WTC11 (cell line): ENCODE results near the gene SIGLEC10.

Experiments
- ATF2 ChIP-seq: sonication (generic); formaldehyde crosslinking; IDR thresholded peaks from 2 replicates; pipeline ENCODE4 v1.8.1; 2022; ENCODE audit warnings: low read depth, missing genetic modification reagents, borderline replicate concordance
- CBFB ChIP-seq: sonication (generic); formaldehyde crosslinking; IDR thresholded peaks from 2 replicates; pipeline ENCODE4 v1.8.1; 2022; ENCODE audit warnings: mild to moderate bottlenecking, low read depth, missing genetic modification reagents
- JUN ChIP-seq: sonication (generic); formaldehyde crosslinking; IDR thresholded peaks from 2 replicates; pipeline ENCODE4 v1.8.0; 2023; ENCODE audit warnings: mild to moderate bottlenecking, missing genetic modification reagents
- KAT7 ChIP-seq: sonication (generic); formaldehyde crosslinking; IDR thresholded peaks from 2 replicates; pipeline ENCODE4 v1.8.1; 2023; ENCODE audit warnings: missing genetic modification reagents, mild to moderate bottlenecking, borderline replicate concordance
- STAT6 ChIP-seq: sonication (generic); formaldehyde crosslinking; conservative IDR thresholded peaks from 2 replicates; pipeline ENCODE4 v1.8.1; 2023; ENCODE audit warnings: mild to moderate bottlenecking, low read depth, missing genetic modification reagents, moderate library complexity
- TEAD4 ChIP-seq: sonication (generic); formaldehyde crosslinking; IDR thresholded peaks from 2 replicates; pipeline ENCODE4 v1.8.0; 2022; ENCODE audit warnings: mild to moderate bottlenecking, missing genetic modification reagents
- TP53 ChIP-seq: sonication (generic); formaldehyde crosslinking; IDR thresholded peaks from 2 replicates; pipeline ENCODE4 v1.8.1; 2023; ENCODE audit warnings: mild to moderate bottlenecking, missing genetic modification reagents
- ZNF512 ChIP-seq: sonication (generic); formaldehyde crosslinking; IDR thresholded peaks from 2 replicates; pipeline ENCODE4 v1.8.1; 2022; ENCODE audit warnings: missing genetic modification reagents, borderline replicate concordance
- ZSCAN18 ChIP-seq: fragments of 250-450 bp; sonication (Bioruptor Pico); IDR thresholded peaks from 2 replicates; pipeline ENCODE4 v2.1.2; 2022; ENCODE audit warnings: mild to moderate bottlenecking, moderate library complexity
- TF ChIP-seq, protein P1 (sequence below): fragments of 200-600 bp; IDR thresholded peaks from 2 replicates; pipeline ENCODE4 v1.8.0; 2022; ENCODE audit warnings: antibody characterized with exemption
- TF ChIP-seq, protein P2 (sequence below): sonication (generic); formaldehyde crosslinking; conservative IDR thresholded peaks from 2 replicates; pipeline ENCODE4 v1.8.1; 2022; ENCODE audit warnings: mild to moderate bottlenecking, missing genetic modification reagents
- TF ChIP-seq, protein P3 (sequence below): sonication (generic); formaldehyde crosslinking; IDR thresholded peaks from 2 replicates; pipeline ENCODE4 v1.8.0; 2022; ENCODE audit warnings: mild to moderate bottlenecking, missing genetic modification reagents

DNA sequence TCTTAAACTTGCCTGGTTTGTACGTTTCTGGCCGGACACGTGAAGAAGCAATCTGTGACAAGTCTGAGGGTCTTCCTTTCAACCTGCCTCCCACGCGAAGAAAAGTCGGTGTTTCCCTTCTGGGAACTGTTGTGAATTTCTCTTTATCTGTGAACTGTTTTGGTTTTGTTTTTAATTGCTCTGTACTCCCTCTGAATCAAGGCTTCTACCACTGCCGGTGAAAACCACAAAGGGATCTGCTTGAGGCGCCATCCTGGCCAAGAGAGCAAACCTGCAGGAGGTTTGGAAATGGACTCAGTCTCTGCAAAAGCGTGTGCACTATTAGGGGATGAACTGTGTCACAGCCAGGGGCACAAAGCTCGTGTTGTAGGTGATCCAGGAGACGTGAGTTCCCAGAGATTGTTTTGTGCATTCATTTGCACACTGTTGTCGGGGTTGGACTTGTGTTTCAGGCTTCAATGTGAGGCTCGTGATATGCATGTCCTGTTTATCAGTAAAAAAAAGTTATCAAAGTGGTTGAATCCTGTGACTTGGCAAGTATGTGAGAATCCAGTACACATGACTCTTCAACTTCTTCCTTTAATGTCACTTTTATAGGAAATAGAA is 31.1 kb upstream of the SIGLEC10 start:
- TF ChIP-seq, protein P1, sequence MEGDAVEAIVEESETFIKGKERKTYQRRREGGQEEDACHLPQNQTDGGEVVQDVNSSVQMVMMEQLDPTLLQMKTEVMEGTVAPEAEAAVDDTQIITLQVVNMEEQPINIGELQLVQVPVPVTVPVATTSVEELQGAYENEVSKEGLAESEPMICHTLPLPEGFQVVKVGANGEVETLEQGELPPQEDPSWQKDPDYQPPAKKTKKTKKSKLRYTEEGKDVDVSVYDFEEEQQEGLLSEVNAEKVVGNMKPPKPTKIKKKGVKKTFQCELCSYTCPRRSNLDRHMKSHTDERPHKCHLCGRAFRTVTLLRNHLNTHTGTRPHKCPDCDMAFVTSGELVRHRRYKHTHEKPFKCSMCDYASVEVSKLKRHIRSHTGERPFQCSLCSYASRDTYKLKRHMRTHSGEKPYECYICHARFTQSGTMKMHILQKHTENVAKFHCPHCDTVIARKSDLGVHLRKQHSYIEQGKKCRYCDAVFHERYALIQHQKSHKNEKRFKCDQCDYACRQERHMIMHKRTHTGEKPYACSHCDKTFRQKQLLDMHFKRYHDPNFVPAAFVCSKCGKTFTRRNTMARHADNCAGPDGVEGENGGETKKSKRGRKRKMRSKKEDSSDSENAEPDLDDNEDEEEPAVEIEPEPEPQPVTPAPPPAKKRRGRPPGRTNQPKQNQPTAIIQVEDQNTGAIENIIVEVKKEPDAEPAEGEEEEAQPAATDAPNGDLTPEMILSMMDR: no peak
- TF ChIP-seq TP53 (CRISPR knock-in tag): no peak
- no peak for TF ChIP-seq KAT7 (CRISPR knock-in tag)
- no peak for TF ChIP-seq CBFB
- no peak for TF ChIP-seq JUN (CRISPR knock-in tag)
- TF ChIP-seq ATF2 (CRISPR knock-in tag): no peak
- TF ChIP-seq ZNF512 (CRISPR knock-in tag): no peak
- TF ChIP-seq, protein P2, sequence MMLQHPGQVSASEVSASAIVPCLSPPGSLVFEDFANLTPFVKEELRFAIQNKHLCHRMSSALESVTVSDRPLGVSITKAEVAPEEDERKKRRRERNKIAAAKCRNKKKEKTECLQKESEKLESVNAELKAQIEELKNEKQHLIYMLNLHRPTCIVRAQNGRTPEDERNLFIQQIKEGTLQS (CRISPR knock-in tag): no peak
- TF ChIP-seq TEAD4: no peak
- TF ChIP-seq ZSCAN18 (CRISPR knock-in tag): no peak
- TF ChIP-seq STAT6: no peak
- TF ChIP-seq, protein P3, sequence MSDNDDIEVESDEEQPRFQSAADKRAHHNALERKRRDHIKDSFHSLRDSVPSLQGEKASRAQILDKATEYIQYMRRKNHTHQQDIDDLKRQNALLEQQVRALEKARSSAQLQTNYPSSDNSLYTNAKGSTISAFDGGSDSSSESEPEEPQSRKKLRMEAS (CRISPR knock-in tag): no peak
